ENCODE results near the gene RUNX2.

RUNX2 gene

GRCh38 chr6:45624228-45624627 lies 296.1 kb downstream of the RUNX2 start:
- Histone ChIP-seq H3K36me3 (ENCODE audit: control insufficient read depth, insufficient read depth, low read length) (no peaks in the 10 kb centered on the region), H3K4me3 (replicated peaks; ENCODE audit: low read depth, low read length) (no peak overlapping the region), H3K27me3 (replicated peaks; ENCODE audit: control insufficient read depth, insufficient read depth, low read length) (no peaks in the 10 kb centered on the region)
- TF ChIP-seq, protein P1, sequence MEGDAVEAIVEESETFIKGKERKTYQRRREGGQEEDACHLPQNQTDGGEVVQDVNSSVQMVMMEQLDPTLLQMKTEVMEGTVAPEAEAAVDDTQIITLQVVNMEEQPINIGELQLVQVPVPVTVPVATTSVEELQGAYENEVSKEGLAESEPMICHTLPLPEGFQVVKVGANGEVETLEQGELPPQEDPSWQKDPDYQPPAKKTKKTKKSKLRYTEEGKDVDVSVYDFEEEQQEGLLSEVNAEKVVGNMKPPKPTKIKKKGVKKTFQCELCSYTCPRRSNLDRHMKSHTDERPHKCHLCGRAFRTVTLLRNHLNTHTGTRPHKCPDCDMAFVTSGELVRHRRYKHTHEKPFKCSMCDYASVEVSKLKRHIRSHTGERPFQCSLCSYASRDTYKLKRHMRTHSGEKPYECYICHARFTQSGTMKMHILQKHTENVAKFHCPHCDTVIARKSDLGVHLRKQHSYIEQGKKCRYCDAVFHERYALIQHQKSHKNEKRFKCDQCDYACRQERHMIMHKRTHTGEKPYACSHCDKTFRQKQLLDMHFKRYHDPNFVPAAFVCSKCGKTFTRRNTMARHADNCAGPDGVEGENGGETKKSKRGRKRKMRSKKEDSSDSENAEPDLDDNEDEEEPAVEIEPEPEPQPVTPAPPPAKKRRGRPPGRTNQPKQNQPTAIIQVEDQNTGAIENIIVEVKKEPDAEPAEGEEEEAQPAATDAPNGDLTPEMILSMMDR (IDR thresholded peaks at IDR 0.05; ENCODE audit: insufficient read depth, low read length, poor library complexity, severe bottlenecking), result no peak
- DNase-seq (ENCODE audit: extremely low read depth, insufficient read length), result no peak

DNA sequence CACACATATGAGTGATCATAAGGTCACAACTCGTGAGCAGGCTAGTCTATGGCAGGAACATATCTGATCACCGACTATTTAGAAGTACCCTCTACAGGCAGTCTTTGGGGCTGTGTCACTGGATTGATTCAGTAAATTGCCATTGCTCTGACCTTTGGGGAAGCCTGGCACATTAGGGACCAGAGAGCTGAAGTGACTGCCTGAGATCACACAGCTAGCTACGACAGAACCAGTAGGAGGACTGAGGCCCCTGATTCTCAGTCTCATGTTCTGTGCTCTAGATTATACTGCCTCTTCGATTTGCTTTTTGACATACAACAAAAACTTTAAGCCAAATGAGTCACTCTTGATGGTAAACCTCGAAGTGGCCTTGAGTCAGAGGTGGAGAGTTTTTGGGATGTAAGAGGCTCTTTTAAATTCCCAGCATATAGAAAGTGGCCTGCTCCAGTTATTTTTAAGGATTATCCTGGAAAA lies 297.1 kb downstream of the RUNX2 start:
- no peaks in the 10 kb centered on the region for H3K36me3 ChIP-seq (ENCODE audit: control insufficient read depth, insufficient read depth, low read length)
- TF ChIP-seq, protein P1 (IDR thresholded peaks at IDR 0.05; ENCODE audit: insufficient read depth, low read length, poor library complexity, severe bottlenecking), result no peak
- H3K4me3 ChIP-seq (replicated peaks; ENCODE audit: low read depth, low read length), result no peak overlapping the region
- no peak for DNase-seq (ENCODE audit: extremely low read depth, insufficient read length)
- no peaks in the 10 kb centered on the region for H3K27me3 ChIP-seq (replicated peaks; ENCODE audit: control insufficient read depth, insufficient read depth, low read length)

- Histone ChIP-seq H3K4me3 (replicated peaks; ENCODE audit: low read depth, low read length) (no peak overlapping the region), H3K36me3 (ENCODE audit: control insufficient read depth, insufficient read depth, low read length) (no peaks in the 10 kb centered on the region), H3K27me3 (replicated peaks; ENCODE audit: control insufficient read depth, insufficient read depth, low read length) (no peaks in the 10 kb centered on the region)
- TF ChIP-seq, protein P1 (IDR thresholded peaks at IDR 0.05; ENCODE audit: insufficient read depth, low read length, poor library complexity, severe bottlenecking), result no peak
- no peak for DNase-seq (ENCODE audit: extremely low read depth, insufficient read length)
Observed at GRCh38 chr6:45626087-45626891, 298.2 kb downstream of the RUNX2 start.

- H3K4me3 ChIP-seq (replicated peaks; ENCODE audit: low read depth, low read length), result no peak overlapping the region
- DNase-seq (ENCODE audit: extremely low read depth, insufficient read length), result no peak
- H3K27me3 ChIP-seq (replicated peaks; ENCODE audit: control insufficient read depth, insufficient read depth, low read length), result no peaks in the 10 kb centered on the region
- H3K36me3 ChIP-seq (ENCODE audit: control insufficient read depth, insufficient read depth, low read length), result no peaks in the 10 kb centered on the region
- TF ChIP-seq, protein P1 (IDR thresholded peaks at IDR 0.05; ENCODE audit: insufficient read depth, low read length, poor library complexity, severe bottlenecking), result no peak
Observed at GRCh38 chr6:45630314-45630713, 302.2 kb downstream of the RUNX2 start.

DNA sequence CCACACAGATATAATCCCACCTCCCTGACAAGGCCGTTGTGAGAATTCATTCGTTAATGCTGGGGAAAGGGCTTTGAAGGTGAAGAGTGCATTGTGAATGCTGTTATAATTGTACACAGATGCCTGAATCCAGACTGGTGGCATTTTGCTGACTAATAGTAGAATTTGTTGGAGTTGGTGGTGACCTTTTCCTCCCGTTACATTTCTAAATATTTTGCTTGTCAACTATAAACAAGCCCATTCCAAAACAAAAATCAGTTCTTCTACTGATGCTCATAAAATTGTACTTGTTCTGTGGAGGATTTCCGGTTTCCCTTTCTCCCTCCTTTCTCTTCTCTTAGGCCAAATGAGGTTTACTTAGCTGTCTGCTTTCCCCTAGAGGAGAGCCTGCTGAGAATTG lies 302.7 kb downstream of the RUNX2 start:
- Histone ChIP-seq H3K4me3 (replicated peaks; ENCODE audit: low read depth, low read length) (no peak overlapping the region), H3K36me3 (ENCODE audit: control insufficient read depth, insufficient read depth, low read length) (no peaks in the 10 kb centered on the region), H3K27me3 (replicated peaks; ENCODE audit: control insufficient read depth, insufficient read depth, low read length) (no peaks in the 10 kb centered on the region)
- TF ChIP-seq, protein P1 (IDR thresholded peaks at IDR 0.05; ENCODE audit: insufficient read depth, low read length, poor library complexity, severe bottlenecking), result no peak
- no peak for DNase-seq (ENCODE audit: extremely low read depth, insufficient read length)
